ENCODE data around the gene GID8.

Gene GID8

DNA sequence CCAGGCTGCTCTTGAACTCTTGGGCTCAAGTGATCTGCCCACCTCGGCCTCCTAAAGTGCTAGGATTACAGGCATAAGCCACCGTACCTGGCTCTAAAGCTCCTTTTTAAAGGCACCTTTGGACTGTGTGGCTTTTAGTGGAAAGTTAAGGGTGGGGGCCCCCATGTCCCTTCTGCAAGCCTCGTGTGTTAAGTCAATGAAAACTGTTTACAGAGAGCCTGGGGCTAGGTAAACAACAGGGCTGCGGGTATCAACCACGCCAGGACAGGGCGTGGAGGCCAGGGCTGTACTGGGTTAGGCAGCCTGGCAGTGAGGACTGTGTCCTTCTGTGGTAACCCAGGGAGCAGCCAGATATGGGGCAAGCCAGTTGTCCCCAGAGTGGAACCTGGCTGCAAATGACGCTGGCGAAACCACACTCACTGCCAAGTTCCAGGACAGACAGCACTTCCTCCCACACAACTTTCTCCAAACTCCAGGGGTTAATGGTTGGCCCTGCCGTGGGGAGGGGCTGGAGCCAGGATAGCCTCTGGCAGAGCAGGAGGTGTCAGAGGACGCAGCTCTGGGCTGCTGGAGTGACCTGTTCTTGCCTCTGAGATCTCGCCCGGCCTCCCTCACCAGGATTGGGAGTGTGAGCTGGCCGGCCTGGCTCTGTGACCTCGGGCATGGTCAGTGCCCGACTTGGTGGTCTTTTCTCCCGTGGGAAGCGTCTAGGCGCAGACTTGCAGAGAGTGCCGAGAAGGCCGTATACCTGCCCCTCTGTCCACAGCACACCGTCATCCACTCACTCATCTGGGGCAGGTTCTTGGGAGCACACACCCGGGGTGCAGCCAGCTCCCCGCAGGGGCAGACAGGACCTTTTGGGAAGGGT is 17.8 kb downstream of the GID8 start:
- Histone ChIP-seq H3K9me3 (ENCODE audit: control insufficient read depth, insufficient read depth, low read length) (no peaks in the 10 kb centered on the region), H3K27me3 (ENCODE audit: control insufficient read depth, low read length) (no peaks in the 10 kb centered on the region), H3F3A (ENCODE audit: control insufficient read depth, insufficient read depth) (peaks cover 19% of the 10 kb centered on the region), H3K27ac (ENCODE audit: low read depth, low read length) (no peak overlapping the region), H3K9me2 (replicated peaks; ENCODE audit: control insufficient read depth, low read length) (no peaks in the 10 kb centered on the region), H3K79me2 (ENCODE audit: control insufficient read depth, low read length) (peaks cover 49% of the 10 kb centered on the region), H3K36me3 (ENCODE audit: control insufficient read depth, low read length) (peaks cover 52% of the 10 kb centered on the region), H4K20me1 (ENCODE audit: control insufficient read depth, insufficient read depth, low read depth, low read length) (peaks cover 9% of the 10 kb centered on the region; the same call in 1 of the 2 replicates), H3K4me2 (ENCODE audit: low read length) (peak overlapping the region; percentile 10; the same call in 1 of the 2 replicates), H3K4me1 (ENCODE audit: control insufficient read depth, low read length) (peaks cover 37% of the 10 kb centered on the region), H3K4me3 (ENCODE audit: low read length) (no peak overlapping the region)
- no peak for TF ChIP-seq EZH2phosphoT487 (IDR thresholded peaks at IDR 0.05; ENCODE audit: borderline replicate concordance, low read length)
- TF ChIP-seq, protein P1, sequence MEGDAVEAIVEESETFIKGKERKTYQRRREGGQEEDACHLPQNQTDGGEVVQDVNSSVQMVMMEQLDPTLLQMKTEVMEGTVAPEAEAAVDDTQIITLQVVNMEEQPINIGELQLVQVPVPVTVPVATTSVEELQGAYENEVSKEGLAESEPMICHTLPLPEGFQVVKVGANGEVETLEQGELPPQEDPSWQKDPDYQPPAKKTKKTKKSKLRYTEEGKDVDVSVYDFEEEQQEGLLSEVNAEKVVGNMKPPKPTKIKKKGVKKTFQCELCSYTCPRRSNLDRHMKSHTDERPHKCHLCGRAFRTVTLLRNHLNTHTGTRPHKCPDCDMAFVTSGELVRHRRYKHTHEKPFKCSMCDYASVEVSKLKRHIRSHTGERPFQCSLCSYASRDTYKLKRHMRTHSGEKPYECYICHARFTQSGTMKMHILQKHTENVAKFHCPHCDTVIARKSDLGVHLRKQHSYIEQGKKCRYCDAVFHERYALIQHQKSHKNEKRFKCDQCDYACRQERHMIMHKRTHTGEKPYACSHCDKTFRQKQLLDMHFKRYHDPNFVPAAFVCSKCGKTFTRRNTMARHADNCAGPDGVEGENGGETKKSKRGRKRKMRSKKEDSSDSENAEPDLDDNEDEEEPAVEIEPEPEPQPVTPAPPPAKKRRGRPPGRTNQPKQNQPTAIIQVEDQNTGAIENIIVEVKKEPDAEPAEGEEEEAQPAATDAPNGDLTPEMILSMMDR (IDR thresholded peaks at IDR 0.05; ENCODE audit: low read depth, low read length, poor library complexity, severe bottlenecking) = no peak

DNA sequence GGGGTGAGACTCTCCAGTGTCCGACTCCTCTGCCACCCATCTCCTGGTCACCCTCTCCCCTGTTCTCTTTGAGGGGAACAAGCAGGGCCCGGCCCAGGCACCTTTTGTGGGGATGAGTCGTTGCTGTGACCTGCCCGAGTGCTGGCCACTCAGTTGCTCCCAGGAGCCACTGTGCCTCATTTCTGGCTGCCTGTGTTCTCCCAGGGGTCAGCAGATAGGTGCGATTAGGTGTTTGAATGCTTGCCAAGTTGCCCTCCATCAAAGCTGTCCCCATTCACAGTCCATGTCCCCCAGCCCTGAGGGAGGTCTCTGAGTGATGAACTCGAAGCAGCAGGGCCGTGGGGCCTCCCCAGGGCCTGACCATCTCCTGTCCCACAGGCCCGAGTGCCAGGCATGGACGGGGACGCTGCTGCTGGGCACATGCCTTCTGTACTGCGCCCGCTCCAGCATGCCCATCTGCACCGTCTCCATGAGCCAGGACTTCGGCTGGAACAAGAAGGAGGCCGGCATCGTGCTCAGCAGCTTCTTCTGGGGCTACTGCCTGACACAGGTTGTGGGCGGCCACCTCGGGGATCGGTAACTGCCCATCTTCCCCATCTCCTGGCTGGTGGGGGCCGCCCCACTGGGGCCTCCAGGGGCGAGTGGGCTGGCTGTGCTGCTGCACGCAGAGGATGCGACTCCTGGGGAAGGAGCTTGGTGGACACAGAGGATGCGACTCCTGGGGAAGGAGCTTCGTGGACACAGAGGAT is 18.6 kb downstream of the GID8 start:
- H3K36me3 ChIP-seq (ENCODE audit: control insufficient read depth, low read length) = peaks cover 55% of the 10 kb centered on the region
- H3K9me2 ChIP-seq (replicated peaks; ENCODE audit: control insufficient read depth, low read length) = no peaks in the 10 kb centered on the region
- no peak overlapping the region for H3K27ac ChIP-seq (ENCODE audit: low read depth, low read length)
- TF ChIP-seq, protein P1 (IDR thresholded peaks at IDR 0.05; ENCODE audit: low read depth, low read length, poor library complexity, severe bottlenecking) = no peak
- TF ChIP-seq EZH2phosphoT487 (IDR thresholded peaks at IDR 0.05; ENCODE audit: borderline replicate concordance, low read length) = no peak
- peaks cover 37% of the 10 kb centered on the region for H3K4me1 ChIP-seq (ENCODE audit: control insufficient read depth, low read length)
- peaks cover 9% of the 10 kb centered on the region; the same call in 1 of the 2 replicates for H4K20me1 ChIP-seq (ENCODE audit: control insufficient read depth, insufficient read depth, low read depth, low read length)
- H3K9me3 ChIP-seq (ENCODE audit: control insufficient read depth, insufficient read depth, low read length) = no peaks in the 10 kb centered on the region
- peaks cover 16% of the 10 kb centered on the region for H3F3A ChIP-seq (ENCODE audit: control insufficient read depth, insufficient read depth)
- no peaks in the 10 kb centered on the region for H3K27me3 ChIP-seq (ENCODE audit: control insufficient read depth, low read length)
- no peak overlapping the region for H3K4me3 ChIP-seq (ENCODE audit: low read length)
- peaks cover 49% of the 10 kb centered on the region for H3K79me2 ChIP-seq (ENCODE audit: control insufficient read depth, low read length)
- no peak overlapping the region for H3K4me2 ChIP-seq (ENCODE audit: low read length)

DNA sequence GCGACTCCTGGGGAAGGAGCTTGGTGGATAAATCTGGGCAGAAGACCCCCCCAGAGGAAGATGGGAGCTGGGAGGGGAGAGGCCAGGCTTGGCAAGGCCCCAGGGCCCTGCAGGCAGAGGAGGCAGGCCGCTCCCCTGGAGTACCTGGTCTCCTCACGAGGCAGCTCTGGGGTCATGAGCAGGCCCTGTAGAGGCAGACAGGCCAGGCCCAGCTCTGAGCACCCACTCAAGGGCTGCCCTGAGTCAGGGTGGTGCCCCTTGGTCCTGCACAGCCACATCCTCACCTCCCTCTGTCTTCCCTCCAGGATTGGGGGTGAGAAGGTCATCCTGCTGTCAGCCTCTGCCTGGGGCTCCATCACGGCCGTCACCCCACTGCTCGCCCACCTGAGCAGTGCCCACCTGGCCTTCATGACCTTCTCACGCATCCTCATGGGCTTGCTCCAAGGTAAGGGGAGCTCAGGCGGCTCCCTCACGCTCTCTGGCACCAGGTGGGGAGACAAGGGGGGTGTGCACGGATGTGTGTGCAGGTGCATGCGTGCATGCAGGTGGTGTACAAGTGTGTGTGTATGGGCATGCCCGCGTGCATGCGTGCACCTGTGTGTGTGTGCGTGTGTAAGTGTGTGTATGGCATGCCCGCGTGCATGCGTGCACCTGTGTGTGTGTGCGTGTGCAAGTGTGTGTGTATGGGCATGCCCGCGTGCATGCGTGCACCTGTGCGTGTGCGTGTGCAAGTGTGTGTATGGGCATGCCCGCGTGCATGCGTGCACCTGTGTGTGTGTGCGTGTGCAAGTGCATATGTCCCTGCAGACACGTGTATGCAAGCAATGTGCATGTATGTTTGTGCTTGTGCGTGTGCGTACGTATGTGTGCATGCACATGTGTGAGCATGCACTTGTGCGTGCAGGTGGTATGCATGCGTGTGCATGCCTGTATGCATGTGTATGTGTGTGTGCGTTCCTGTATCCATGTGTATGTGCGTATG is 19.5 kb downstream of the GID8 start:
- H3K4me2 ChIP-seq (ENCODE audit: low read length) = no peak overlapping the region
- H4K20me1 ChIP-seq (ENCODE audit: control insufficient read depth, insufficient read depth, low read depth, low read length) = peaks cover 9% of the 10 kb centered on the region; the same call in 1 of the 2 replicates
- H3K36me3 ChIP-seq (ENCODE audit: control insufficient read depth, low read length) = peaks cover 63% of the 10 kb centered on the region
- H3K4me3 ChIP-seq (ENCODE audit: low read length) = no peak overlapping the region
- H3K9me2 ChIP-seq (replicated peaks; ENCODE audit: control insufficient read depth, low read length) = no peaks in the 10 kb centered on the region
- H3K27me3 ChIP-seq (ENCODE audit: control insufficient read depth, low read length) = no peaks in the 10 kb centered on the region
- H3F3A ChIP-seq (ENCODE audit: control insufficient read depth, insufficient read depth) = peaks cover 16% of the 10 kb centered on the region
- no peak overlapping the region for H3K27ac ChIP-seq (ENCODE audit: low read depth, low read length)
- peaks cover 44% of the 10 kb centered on the region for H3K79me2 ChIP-seq (ENCODE audit: control insufficient read depth, low read length)
- TF ChIP-seq, protein P1 (IDR thresholded peaks at IDR 0.05; ENCODE audit: low read depth, low read length, poor library complexity, severe bottlenecking) = no peak
- TF ChIP-seq EZH2phosphoT487 (IDR thresholded peaks at IDR 0.05; ENCODE audit: borderline replicate concordance, low read length) = no peak
- H3K9me3 ChIP-seq (ENCODE audit: control insufficient read depth, insufficient read depth, low read length) = no peaks in the 10 kb centered on the region
- H3K4me1 ChIP-seq (ENCODE audit: control insufficient read depth, low read length) = peaks cover 29% of the 10 kb centered on the region
